Hepatic stellate cell (primary cell): ENCODE measurements around the gene TSNAXIP1.
"Not testable (repeated sequence)": the region's sequence is repeated elsewhere in the genome, so short reads cannot be mapped to it uniquely, and the experiment has no call there.

ENCODE experiments used
- DNase-seq: peaks from one replicate; pipeline ENCODE4 v3.0.0; 2011; ENCODE audit warnings: low spot score

The TSNAXIP1 gene

GRCh38 chr16:67860589-67861398 is 54.1 kb downstream of the TSNAXIP1 start:
- DNase-seq: no peak

GRCh38 chr16:67861877-67862276 is 55.2 kb downstream of the TSNAXIP1 start:
- no peak for DNase-seq

- peak; percentile 92 for DNase-seq
Observed at GRCh38 chr16:67862623-67863583, 56.2 kb downstream of the TSNAXIP1 start.

DNA sequence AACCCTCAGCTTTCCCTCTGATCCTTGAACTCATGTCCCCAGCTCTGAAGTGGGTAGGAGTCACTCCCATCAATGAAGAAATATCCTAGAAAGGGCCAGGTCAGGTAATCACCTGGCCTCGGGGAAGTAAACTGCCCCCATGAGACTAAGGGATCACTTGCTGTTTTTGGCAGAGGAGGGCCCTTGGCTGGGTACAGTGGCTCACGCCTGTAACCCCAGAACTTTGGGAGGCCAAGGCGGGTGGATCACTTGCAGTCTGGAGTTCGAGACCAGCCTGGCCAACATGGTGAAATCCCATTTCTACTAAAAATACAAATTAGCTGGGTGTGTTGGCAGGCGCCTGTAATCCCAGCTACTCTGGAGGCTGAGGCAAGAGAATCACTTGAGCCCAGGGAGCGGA is 57.4 kb downstream of the TSNAXIP1 start:
- DNase-seq: not testable (repeated sequence)

GRCh38 chr16:67864594-67864993 is 57.9 kb downstream of the TSNAXIP1 start:
- no peak for DNase-seq

GRCh38 chr16:67865318-67865717 is 58.6 kb downstream of the TSNAXIP1 start:
- peak; percentile 55 for DNase-seq

DNA sequence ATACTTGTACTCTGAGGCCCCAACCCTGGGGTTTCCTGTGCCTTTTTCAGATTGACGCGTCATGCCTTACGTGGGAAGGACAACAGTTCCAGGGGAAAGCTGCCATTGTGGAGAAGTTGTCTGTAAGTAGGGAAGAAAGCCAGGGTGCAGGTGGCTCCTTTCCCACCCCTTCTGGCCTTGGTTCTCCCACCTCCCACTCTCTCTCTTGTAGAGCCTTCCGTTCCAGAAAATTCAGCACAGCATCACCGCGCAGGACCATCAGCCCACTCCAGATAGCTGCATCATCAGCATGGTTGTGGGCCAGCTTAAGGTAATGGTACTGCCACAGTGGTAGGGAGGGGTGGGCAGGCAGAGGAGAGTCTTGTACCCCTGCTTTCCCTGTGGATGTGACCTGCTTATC is 61.6 kb downstream of the TSNAXIP1 start:
- DNase-seq: no peak

DNA sequence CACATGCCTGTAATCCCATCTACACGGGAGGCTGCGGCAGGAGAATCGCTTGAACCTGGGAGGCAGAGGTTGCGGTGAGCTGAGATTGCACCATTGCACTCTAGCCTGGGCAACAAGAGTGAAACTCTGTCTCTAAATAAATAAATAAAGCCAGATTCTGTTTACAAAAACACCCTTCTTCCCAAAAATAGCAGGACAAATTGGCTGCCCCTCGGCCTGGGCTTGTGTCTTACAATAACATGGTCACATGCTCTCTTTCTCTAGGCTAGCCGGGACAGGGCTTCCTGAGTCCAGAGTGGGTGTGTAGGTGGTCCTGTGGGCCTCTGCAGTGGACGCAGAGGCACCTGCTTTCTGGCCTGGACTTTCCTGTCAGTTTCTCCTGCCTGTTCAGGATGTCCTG is 63.0 kb downstream of the TSNAXIP1 start:
- no peak for DNase-seq

- DNase-seq: no peak
Observed at GRCh38 chr16:67871256-67871655, 64.6 kb downstream of the TSNAXIP1 start.

DNA sequence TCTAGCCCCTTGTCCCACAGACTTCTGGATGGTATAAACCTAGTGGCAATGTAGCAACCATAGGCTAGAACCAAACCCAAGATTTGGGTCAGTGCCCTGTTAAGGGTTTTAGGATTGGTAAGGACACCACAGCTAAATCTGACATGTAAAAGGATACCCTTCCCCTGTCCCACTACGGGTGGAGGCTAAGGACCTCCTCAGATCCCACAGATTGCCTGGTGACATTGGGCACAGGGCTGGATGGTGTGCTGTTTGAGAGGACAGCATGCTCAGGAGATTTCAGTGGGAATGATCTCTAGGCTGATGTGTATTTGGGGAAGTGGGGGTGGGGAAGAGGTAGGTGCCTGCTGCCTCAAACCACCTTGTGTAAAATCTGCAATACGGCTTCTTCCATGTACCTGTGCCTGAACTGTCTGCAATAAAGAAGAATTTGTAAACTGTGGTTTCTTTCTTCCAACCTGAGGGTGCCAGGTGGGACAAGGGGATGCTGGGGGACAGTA is 65.5 kb downstream of the TSNAXIP1 start:
- no peak for DNase-seq

DNA sequence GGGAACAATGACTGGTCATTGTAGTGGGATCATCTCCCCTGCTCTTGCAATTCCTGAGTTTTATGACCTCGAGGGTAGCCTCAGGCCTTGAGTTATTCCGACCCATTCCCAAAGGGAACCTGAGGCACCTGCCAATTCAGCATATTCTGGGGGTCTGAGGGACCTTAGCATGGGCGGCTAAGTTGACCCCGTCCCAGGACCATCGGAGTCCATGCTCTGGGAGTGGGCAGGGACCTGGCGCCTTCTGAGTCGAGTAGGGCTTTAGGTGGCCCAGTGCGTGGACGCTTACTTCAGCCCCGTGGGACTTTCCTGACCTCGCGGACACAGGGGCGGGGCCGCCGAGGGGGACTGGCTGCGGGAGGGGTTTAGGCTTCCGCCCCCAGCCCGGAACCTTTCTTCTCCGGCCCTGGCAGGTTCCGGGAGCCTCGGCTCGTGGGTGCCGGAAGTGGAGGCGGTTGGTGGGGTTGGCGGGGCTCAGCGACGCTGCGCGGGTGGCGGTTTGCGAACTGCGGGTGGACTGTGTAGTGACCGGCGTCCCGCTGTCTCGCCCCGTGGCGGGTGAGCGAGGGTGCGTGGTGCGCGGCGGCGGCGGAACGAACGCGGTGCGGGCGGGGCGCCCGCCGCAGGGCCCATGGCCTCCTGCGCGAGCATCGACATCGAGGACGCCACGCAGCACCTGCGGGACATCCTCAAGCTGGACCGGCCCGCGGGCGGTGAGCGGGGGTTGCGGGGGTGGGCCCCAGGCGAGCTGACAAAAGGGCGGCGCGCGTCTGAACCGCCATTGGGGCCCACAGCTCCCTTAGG is 66.1 kb downstream of the TSNAXIP1 start, which contains the start of gene EDC4:
EDC4 (plus strand) TSS at position 422 of the 804 bp plus-strand sequence; CDS start at position 632, 210 bp downstream.
- peak; percentile 92 for DNase-seq

- no peak for DNase-seq
Observed at GRCh38 chr16:67873435-67874370, 67.0 kb downstream of the TSNAXIP1 start.

- DNase-seq: no peak
Observed at GRCh38 chr16:67874372-67874771, 67.7 kb downstream of the TSNAXIP1 start.

GRCh38 chr16:67877064-67877463 is 70.4 kb downstream of the TSNAXIP1 start:
- no peak for DNase-seq
